Subcutaneous adipose tissue (tissue), 4 donors: ENCODE data around the gene TEX2. TPM values are rescaled to one million over a fixed set of nuclear protein-coding genes. Genes with fewer than 3 reads are reported as not detected.

Experiments
- CTCF ChIP-seq: fragments of 450-650 bp; IDR thresholded peaks from one replicate; pipeline ENCODE4 v1.5.1; 2016; ENCODE audit warnings: low read depth, mild to moderate bottlenecking, control low read depth, antibody characterized with exemption, moderate library complexity
- total RNA-seq, 4 donors: library from RNA; depleted of rRNA; stranded (reverse); fragments of >200 nt; gene quantifications; one replicate each; pipeline ENCODE4 v1.1.0, GENCODE V29; 2016

Gene TEX2
- total RNA-seq, 4 donors from 2014 or later, result 75.3 to 119 (median 102) TPM

- no peak for TF ChIP-seq CTCF
Observed at GRCh38 chr17:64156670-64157069, 106.4 kb downstream of the TEX2 start.

- TF ChIP-seq CTCF, result no peak
Observed at GRCh38 chr17:64155751-64156544, 107.1 kb downstream of the TEX2 start.

GRCh38 chr17:64155129-64155528, 107.9 kb downstream of the TEX2 start:
- no peak for TF ChIP-seq CTCF

GRCh38 chr17:64154717-64155116, 108.3 kb downstream of the TEX2 start:
- TF ChIP-seq CTCF, result no peak

- TF ChIP-seq CTCF, result no peak
Observed at GRCh38 chr17:64154313-64154695, 108.8 kb downstream of the TEX2 start.

- TF ChIP-seq CTCF, result no peak
Observed at GRCh38 chr17:64153565-64154312, 109.3 kb downstream of the TEX2 start.

GRCh38 chr17:64152428-64153125, 110.5 kb downstream of the TEX2 start:
- TF ChIP-seq CTCF, result no peak
